Measurements from ENCODE around the gene PIGS. TPM values are rescaled to one million over a fixed set of nuclear protein-coding genes. Genes with fewer than 3 reads are reported as not detected.

Gene PIGS
- polyA plus RNA-seq, 1 of the 3 experiments (the other 2 are of a cell fraction): 78.5 TPM

DNA sequence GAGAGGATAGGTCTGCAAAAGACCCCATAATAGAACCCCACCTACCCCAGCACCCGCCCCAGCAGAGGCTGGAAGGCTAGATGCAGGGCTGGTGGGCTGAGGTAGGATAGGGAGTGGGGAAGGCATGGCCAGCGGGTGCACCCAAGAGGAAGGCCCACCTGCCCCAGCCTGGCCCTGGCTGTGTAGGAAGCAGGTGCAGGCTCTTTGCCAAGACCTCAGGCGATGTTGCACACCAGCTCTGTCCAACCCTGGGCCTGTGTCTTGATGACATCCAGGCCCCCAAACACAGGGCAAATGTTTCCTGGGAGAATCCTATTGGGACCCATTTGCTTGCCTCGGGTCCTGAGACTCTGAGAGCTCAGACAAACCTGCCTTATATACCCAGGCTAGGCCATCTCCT, 31.1 kb downstream of the PIGS start:
- Histone ChIP-seq H2AFZ (ENCODE audit: low read depth) (no peak overlapping the region), H3K9ac (no peak overlapping the region), H3K4me1 (ENCODE audit: control insufficient read depth in 1 of 2, insufficient read depth in 2 of 2, low read depth in 1 of 2, low read length in 1 of 2) (no peaks in the 10 kb centered on the region), H3K27ac (ENCODE audit: low read depth in 2 of 2, low read length in 1 of 2) (no peak overlapping the region), H3K4me2 (no peak overlapping the region), H3K27me3 (ENCODE audit: insufficient read depth) (no peaks in the 10 kb centered on the region), H3K4me3 (ENCODE audit: low read depth in 2 of 2, low read length in 1 of 2) (no peak overlapping the region), H4K20me1 (ENCODE audit: insufficient read depth) (no peaks in the 10 kb centered on the region), H3K79me2 (ENCODE audit: insufficient read depth) (no peaks in the 10 kb centered on the region), H3F3A (replicated peaks; ENCODE audit: insufficient read depth) (no peaks in the 10 kb centered on the region), H3K36me3 (replicated peaks in 1 of 2; ENCODE audit: control insufficient read depth in 1 of 2, insufficient read depth in 2 of 2, low read length in 1 of 2) (no peaks in the 10 kb centered on the region), H3K9me2 (no peaks in the 10 kb centered on the region), H3K9me3 (no peaks in the 10 kb centered on the region)
- POLR2A ChIA-PET: no interaction called here
- CTCF ChIA-PET: interaction anchor here (0.7 to 7.9 kb wide), 25 partner anchors 8 to 647 kb away, joined by 3 to 117 read pairs (median 5); partner anchors contain the start of genes FOXN1, LYRM9, PIGS and UNC119
- no peak for TF ChIP-seq FOXJ3 (CRISPR knock-in tag; IDR thresholded peaks at IDR 0.05)
- TF ChIP-seq, protein P1, sequence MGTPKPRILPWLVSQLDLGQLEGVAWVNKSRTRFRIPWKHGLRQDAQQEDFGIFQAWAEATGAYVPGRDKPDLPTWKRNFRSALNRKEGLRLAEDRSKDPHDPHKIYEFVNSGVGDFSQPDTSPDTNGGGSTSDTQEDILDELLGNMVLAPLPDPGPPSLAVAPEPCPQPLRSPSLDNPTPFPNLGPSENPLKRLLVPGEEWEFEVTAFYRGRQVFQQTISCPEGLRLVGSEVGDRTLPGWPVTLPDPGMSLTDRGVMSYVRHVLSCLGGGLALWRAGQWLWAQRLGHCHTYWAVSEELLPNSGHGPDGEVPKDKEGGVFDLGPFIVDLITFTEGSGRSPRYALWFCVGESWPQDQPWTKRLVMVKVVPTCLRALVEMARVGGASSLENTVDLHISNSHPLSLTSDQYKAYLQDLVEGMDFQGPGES (IDR thresholded peaks at IDR 0.05; ENCODE audit: low read depth, low read length): no peak
- no peak for TF ChIP-seq RFX5 (IDR thresholded peaks at IDR 0.05; ENCODE audit: low read length)
- TF ChIP-seq NRF1 (IDR thresholded peaks at IDR 0.05; ENCODE audit: low read depth, low read length): no peak
- TF ChIP-seq, protein P2, sequence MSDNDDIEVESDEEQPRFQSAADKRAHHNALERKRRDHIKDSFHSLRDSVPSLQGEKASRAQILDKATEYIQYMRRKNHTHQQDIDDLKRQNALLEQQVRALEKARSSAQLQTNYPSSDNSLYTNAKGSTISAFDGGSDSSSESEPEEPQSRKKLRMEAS (IDR thresholded peaks at IDR 0.05; ENCODE audit: low read depth): no peak
- no peak for TF ChIP-seq FOXM1 (IDR thresholded peaks at IDR 0.05; ENCODE audit: low read depth)
- TF ChIP-seq YY1 (IDR thresholded peaks at IDR 0.05; ENCODE audit: low read depth): no peak
- no peak for TF ChIP-seq SMC3 (IDR thresholded peaks at IDR 0.05; ENCODE audit: low read depth, low read length)
- no peak for TF ChIP-seq RAD21 (IDR thresholded peaks at IDR 0.05; ENCODE audit: low read length)
- 53% methylated on average over 4 of the region's 4 CpGs for WGBS (ENCODE audit: low lambda C conversion rate)
- peak; percentile 21 for DNase-seq

DNA sequence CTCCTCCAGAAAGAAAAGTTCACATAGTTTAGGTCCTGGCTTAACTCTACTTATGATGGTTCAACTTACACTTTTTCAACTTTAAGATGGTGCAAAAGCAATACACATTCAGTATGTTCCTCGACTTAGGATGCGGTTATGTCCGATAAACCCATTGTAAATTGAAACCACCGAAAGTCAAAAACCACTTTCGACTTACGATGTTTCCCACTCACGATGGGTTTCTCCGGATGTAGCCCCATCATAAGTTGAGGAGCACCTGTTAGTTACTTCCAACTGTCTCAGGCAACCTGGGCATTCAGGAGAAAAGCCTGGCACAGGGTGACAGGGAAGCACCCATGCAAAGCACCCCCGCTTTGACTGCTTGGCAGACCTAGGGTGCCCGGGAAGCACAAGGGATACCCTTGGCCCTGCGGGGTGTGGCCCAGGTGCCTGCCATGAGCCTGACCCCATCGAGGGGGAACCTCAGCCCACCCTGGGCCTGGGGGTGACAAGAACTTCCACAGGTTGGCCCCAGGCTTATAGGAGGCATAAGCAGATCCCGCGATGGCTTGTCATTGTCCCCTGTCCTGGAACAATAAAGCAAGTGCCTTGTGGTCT, 32.9 kb downstream of the PIGS start:
- TF ChIP-seq NRF1 (IDR thresholded peaks at IDR 0.05; ENCODE audit: low read depth, low read length) (no peak), GATA2 (CRISPR knock-in tag; IDR thresholded peaks at IDR 0.05) (no peak), RAD21 (IDR thresholded peaks at IDR 0.05; ENCODE audit: low read length) (no peak), MEF2A (IDR thresholded peaks at IDR 0.05; ENCODE audit: borderline replicate concordance, low read depth) (no peak), ELF1 (IDR thresholded peaks at IDR 0.05) (no peak), TEAD4 (IDR thresholded peaks at IDR 0.05; ENCODE audit: borderline replicate concordance, insufficient read depth) (no peak), FOXM1 (IDR thresholded peaks at IDR 0.05; ENCODE audit: low read depth) (no peak), SMC3 (IDR thresholded peaks at IDR 0.05; ENCODE audit: low read depth, low read length) (no peak), RXRA (IDR thresholded peaks at IDR 0.05; ENCODE audit: borderline replicate concordance, low read depth) (no peak), EZH2phosphoT487 (IDR thresholded peaks at IDR 0.05; ENCODE audit: borderline replicate concordance, low read depth) (no peak)
- TF ChIP-seq, protein P2 (IDR thresholded peaks at IDR 0.05; ENCODE audit: low read depth): no peak
- TF ChIP-seq, protein P3, sequence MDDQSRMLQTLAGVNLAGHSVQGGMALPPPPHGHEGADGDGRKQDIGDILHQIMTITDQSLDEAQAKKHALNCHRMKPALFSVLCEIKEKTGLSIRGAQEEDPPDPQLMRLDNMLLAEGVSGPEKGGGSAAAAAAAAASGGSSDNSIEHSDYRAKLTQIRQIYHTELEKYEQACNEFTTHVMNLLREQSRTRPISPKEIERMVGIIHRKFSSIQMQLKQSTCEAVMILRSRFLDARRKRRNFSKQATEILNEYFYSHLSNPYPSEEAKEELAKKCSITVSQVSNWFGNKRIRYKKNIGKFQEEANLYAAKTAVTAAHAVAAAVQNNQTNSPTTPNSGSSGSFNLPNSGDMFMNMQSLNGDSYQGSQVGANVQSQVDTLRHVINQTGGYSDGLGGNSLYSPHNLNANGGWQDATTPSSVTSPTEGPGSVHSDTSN (IDR thresholded peaks at IDR 0.05): no peak
- Histone ChIP-seq H3K27me3 (ENCODE audit: insufficient read depth) (no peaks in the 10 kb centered on the region), H4K20me1 (ENCODE audit: insufficient read depth) (no peaks in the 10 kb centered on the region), H3K4me1 (ENCODE audit: control insufficient read depth in 1 of 2, insufficient read depth in 2 of 2, low read depth in 1 of 2, low read length in 1 of 2) (no peaks in the 10 kb centered on the region), H3K4me2 (no peak overlapping the region), H3K4me3 (ENCODE audit: low read depth in 2 of 2, low read length in 1 of 2) (no peak overlapping the region), H3K9ac (no peak overlapping the region), H3K27ac (ENCODE audit: low read depth in 2 of 2, low read length in 1 of 2) (no peak overlapping the region), H3F3A (replicated peaks; ENCODE audit: insufficient read depth) (no peaks in the 10 kb centered on the region), H3K79me2 (ENCODE audit: insufficient read depth) (no peaks in the 10 kb centered on the region), H3K9me3 (no peaks in the 10 kb centered on the region), H3K9me2 (no peaks in the 10 kb centered on the region), H2AFZ (ENCODE audit: low read depth) (no peak overlapping the region), H3K36me3 (replicated peaks in 1 of 2; ENCODE audit: control insufficient read depth in 1 of 2, insufficient read depth in 2 of 2, low read length in 1 of 2) (no peaks in the 10 kb centered on the region)
- CTCF ChIA-PET: interaction anchor here (1.9 to 7.9 kb wide), 2 partner anchors 43 to 54 kb away, joined by 6 to 117 read pairs; no protein-coding TSS in a partner anchor
- WGBS (ENCODE audit: low lambda C conversion rate): 71% methylated on average over 12 of the region's 14 CpGs
- POLR2A ChIA-PET: no interaction called here
- no peak for DNase-seq

Measured in SK-N-SH (cell line).